ENCODE measurements around the gene LGALS12.
"Not testable (repeated sequence)": the region's sequence is repeated elsewhere in the genome, so short reads cannot be mapped to it uniquely, and the experiment has no call there.

LGALS12 gene

DNA sequence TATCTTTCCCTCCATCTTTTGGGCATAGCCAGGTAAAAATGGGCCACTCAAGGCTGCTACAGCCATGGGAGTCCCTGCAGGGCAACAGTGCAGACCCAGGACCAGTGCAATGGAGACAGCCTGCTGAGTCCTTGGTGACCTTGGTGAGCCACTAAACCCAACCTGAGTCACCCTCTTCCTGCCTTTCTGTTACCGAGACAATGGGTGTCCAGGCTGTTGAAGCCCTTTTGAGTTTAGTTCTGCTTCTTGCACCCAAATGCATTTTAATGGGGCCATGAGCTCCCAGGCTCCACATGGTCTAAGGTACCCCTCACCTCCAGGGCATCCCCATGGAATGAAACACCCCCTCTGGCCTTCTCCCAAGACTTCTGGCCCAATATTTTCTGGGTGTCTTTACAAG is 29.9 kb downstream of the LGALS12 start:
- no peak for DNase-seq

DNA sequence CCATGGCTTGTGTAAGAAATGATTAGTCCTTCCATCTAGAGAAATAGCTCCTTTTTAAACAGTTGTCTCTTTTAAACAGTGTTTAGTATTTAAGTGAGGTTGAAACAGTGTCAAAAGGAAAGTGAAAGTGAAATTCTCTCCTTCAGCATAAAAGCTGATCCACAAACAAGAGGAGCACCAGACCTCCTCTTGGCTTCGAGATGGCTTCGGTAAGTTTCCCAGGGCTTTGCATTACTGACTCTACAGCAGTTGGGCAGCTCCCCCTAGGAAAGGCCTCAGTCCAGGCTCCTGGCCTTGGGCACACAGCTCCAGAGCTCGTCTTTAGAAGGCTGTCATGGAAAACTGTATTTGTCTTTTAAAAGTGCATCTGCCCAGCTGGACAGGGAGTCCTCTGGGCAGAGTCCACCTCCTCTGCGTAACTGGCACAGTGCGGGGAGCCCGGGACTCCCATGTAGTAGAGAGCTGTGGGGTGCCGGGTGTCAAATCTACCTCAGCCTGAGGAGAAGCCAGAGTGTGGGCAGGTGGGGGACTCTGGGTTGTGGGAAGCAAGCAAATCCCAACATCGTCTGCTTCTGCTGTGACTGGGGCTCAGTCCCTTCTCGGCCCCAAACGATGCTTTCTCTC is 30.9 kb downstream of the LGALS12 start, which contains the start of gene PLAAT4:
TSS of gene PLAAT4 (plus strand) at position 140 of the 624 bp plus-strand sequence. CDS start at position 201, 61 bp downstream.
- no peak for DNase-seq

DNA sequence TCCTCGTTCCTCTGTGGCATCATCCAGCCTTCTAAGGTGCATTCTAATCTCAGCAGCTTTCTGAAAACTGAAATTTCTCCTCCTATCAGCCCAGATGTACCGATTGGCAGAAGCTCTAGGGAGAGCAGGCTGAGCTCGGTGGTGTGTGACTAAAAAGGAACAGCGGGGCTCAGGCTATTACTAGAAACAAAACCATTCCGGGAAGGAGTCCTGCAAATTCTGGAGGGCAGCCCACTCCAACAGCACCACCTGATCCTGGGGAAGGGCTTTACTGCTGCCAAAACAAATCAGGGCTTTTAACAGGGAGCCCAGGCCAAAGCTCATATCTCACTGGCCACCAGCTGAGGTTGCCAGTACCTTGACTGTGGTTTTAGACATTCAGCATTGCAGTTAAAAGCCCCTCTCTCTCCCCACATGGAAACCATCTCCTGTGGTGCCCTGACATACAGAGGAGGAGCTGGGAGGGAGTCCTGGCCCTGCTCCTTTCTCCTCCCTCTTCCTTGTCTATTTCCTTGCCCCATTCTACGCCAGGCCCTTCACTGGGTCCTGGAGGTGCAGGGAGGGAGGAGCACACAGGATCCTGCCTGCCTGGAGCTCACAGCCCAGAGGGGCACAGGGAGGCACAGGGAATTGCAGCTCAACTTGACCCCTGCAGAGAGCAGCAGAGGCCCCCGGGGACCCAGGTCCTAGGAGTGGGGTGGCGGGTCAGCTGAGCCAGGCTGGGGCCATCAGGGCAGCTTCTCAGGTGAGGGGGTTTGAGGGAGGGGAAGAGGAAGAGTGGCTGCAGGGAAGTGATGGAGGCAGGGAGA is 31.6 kb downstream of the LGALS12 start:
- DNase-seq, result no peak

DNA sequence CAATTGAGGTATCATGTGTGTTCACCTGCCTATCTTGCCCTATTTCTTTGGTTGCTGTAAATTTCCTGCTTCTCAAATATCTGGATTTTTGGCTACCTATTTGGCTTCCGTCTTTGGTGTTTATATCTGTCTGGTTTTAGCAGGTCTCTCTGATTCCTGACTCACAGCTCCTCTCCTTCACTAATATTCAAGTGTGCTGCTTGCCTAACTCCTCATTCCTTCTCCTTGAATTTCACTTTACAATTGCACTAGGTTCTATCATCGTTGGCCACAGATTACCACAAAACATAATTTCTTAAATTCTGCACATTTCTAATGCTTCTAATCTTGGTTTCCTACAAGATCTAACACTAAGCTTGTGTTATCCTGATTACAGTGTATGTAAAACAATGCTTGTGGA is 36.6 kb downstream of the LGALS12 start:
- DNase-seq, result not testable (repeated sequence)

DNA sequence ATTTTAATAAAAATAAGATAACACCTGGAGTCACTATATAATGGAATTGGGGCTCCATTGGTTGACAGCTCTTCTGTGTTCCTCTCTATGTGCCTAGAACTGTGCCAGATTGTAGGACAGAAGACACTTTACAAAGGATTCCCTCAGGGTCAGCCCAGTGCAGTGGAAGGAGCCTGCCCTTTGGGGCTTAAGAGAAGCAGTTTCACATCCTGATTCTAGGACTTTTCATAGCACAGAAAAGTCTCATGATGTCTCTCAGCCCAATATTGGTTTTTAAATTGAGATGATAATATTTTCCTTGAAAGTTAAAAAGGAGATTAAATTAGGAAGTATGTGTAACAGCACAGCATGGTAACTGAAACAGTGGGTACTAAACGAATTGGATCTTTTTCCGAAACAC is 37.8 kb downstream of the LGALS12 start:
- DNase-seq, result no peak

DNA sequence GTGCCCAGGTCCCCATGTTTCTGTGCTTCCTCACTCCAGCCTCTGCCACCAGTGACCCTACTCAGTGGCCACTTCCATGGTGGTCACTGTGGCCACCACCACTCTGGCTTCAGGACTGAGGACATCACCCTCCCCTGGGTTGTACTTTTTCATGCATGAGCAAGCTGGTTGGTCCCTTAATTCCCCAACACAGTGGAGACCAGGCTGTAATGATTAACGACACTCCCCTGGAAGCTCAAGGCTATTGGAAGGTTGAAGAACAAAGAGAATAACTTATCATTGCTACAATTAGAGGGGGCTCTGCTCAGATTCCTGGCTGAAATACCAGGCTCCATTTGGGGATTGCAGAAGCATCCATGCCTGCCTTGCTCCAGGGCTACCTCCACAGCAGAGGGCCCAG is 41.2 kb downstream of the LGALS12 start:
- no peak for DNase-seq

DNA sequence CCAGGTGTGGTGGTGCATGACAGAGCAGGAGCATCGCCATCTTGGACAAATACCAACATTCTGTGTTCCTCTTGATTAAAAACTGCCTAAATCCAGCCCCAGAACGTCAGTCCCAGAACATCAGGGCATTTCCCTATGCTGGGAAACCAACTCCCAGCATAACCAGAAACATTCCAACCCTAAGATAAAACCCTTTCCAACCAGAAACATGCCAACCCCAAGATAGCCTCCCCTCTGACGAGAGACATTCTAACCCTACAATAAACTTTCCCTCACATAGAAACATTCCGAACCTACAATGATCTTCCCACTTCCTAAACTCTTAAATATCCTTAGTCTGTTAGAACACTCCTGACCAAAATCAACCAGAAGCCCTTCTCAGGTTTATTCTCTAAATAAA is 42.3 kb downstream of the LGALS12 start:
- no peak for DNase-seq

DNA sequence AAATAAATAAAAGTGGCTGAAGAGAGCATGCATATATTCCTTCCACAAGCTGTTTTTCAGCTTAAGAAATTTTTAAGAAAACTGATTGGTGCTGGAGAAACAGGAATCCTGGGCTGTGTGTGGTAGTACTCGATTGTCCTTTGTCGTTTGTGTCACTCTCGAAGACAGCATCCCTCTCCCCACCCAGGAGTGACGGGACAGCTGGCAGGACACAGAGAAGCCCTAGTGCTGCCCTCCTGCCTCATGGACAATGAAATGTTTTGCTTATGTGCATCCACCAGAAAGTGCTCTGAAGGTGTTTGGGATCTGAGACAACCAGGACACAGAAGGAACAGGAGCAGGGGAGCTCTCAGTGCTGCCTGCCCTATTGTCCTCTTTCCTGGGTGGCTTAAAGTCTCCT is 43.5 kb downstream of the LGALS12 start:
- DNase-seq, result no peak

DNA sequence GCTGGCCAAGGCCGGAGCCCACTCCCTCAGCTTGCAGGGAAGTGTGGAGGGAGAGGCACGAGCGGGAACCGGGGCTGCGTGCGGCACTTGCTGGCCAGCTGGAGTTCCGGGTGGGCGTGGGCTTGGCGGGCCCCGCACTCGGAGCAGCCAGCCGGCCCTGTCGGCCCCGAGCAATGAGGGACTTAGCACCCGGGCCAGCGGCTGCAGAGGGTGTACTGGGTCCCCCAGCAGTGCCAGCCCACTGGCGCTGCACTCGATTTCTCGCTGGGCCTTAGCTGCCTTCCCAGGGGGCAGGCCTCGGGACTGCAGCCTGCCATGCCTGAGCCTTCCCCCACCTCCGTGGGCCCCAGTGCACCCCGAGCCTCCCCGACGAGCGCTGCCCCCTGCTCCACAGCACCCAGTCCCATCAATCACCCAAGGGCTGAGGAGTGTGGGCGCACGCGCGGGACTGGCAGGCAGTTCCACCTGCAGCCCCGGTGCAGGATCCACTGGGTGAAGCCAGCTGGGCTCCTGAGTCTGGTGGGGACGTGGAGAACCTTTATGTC is 44.3 kb downstream of the LGALS12 start:
- not testable (repeated sequence) for DNase-seq

DNA sequence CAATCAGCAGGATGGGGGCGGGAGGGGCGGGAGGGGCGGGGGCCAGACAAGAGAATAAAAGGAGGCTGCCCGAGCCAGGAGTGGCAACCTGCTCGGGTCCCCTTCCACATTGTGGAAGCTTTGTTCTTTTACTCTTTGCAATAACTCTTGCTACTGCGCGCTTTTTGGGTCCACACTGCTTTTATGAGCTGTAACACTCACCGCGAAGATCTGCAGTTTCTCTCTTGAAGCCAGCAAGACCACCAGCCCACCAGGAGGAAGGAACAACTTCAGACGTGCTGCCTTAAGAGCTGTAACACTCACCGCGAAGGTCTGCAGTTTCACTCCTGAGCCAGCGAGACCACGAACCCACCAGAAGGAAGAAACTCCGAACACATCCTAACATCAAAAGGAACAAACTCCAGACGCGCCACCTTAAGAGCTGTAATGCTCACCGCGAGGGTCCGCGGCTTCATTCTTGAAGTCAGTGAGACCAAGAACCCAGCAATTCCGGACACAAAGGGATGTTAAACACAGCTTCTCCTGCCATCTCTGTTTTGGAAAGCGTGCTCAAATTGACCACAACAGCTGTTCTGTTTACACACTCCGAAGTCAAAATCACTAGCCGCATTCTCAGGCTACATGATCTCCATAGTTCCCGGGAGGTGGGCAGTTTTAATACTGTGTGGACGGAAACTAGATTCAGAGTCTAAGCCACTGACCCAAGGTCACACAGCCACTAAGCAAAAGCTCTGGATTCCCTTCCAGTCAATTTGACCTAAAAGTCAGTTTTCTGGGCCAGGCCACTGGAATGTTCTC is 45.4 kb downstream of the LGALS12 start:
- no peak for DNase-seq

DNA sequence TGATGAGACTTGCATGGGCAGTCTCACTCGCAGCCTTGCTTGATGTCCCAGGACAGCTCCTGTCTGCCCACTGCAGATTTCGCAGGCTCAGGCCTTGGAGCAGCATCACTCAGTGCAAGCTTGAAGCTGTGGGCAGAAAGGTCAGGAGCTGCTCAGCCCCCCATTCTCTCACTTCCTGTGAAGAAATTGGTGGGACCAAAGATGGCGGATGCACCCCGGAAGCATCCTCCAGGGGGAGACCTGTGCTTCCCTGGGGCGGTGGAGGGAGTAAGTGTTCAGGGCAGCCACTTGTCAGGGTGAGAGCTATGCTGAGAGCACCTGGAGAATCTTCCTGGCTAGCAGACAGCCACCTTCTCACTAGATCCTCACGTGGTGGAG is 46.0 kb downstream of the LGALS12 start:
- DNase-seq, result no peak

DNA sequence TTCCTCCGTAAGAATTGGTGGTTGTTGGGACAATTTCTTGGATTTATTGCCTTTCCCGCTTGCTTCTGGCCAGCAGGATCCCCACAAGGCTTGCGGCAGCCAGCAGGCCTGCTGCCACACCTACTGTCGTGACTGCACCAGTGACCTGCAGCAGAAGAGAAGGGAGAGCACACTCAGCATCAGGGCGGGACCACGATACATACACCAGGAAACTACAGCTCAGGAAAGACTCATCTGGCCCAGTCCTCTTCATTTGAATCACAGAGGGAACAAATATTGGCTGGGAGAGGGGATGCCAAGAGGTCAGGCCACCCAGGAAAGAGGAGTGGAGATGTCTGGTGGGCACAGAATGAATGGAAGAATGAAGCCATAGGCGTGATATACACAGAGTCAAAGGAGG is 47.0 kb downstream of the LGALS12 start:
- no peak for DNase-seq

DNA sequence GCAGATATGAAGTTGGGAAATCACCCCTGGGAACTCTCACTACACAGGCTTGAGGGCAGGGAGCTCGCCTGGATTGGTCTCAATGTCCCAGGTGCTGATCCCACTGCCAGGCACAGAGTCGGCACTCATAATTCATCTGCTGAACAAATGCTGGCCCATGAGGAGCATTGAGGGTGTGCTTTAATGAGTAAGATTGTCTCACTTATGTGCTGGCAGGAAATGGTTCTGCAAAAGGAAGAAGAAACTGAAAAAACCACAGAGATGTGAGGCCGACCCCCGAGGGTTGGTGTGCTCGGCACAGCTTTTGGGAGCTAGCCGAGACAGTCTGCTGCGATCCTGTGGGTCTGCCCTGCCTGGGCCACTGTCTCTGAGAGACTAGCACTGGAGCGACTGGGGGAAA is 47.9 kb downstream of the LGALS12 start:
- no peak for DNase-seq

DNA sequence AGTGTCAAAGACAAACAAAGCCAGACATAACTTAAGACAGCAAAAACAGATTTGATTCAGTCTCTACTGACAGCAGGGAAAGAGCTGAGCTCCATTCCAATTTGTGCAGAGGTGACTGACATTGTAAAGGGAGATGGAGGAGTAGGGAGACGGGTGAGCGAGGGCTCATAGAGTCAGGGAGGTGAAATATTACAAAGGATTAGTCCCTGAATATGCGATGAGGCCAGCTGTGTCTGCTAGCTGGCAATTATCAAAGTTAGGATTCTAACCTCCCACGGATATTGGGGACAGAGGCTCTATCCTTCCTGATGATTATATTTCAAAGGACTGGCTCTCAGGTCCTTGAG is 49.0 kb downstream of the LGALS12 start:
- no peak for DNase-seq

DNA sequence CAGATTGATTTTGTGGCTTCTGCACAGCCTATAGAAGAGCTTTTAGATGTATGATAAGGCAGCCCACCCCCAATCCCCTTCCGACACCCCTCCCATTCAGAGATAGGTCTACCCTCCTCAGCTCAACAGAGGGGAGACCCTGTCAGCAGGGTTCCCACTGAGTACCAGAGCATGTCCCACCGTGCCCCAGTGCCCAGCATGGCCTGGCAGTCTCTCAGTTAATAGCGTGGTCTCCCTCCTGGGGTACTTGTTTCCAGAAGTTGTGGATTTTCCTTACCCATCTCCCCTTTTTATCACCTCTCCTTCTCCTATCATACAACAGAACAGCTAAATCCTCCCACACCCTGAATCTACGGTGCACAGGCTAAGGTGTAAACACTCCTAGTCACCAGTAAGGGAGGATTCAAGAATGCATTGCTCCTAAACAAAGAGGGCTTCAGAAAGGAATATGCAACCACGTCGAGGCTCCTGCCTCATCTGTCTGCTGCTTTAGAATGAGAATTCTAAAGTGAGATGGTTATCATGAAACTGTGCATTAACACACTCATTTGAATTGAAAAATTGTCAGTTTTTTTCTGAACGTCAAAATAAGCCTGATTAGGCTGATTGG is 50.6 kb downstream of the LGALS12 start:
- no peak for DNase-seq

DNA sequence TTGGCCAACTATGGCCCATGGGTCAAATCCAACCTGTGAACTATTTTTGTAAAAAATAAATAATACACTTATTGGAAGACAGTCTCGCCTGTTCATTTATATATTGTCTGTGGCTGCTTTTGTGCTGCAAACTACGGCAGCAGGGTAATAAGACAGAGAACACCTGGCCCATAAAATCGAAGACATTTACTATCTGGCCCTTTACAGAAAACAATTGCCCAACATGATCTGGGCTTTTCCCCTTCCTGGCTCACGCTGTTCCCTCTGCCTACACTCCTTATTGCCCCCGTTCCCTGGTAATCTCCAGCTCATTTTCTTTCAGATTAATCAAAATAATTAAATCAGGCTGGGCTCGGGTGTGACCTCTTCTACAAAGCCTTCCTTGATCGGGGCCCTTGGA is 51.7 kb downstream of the LGALS12 start:
- no peak for DNase-seq

DNA sequence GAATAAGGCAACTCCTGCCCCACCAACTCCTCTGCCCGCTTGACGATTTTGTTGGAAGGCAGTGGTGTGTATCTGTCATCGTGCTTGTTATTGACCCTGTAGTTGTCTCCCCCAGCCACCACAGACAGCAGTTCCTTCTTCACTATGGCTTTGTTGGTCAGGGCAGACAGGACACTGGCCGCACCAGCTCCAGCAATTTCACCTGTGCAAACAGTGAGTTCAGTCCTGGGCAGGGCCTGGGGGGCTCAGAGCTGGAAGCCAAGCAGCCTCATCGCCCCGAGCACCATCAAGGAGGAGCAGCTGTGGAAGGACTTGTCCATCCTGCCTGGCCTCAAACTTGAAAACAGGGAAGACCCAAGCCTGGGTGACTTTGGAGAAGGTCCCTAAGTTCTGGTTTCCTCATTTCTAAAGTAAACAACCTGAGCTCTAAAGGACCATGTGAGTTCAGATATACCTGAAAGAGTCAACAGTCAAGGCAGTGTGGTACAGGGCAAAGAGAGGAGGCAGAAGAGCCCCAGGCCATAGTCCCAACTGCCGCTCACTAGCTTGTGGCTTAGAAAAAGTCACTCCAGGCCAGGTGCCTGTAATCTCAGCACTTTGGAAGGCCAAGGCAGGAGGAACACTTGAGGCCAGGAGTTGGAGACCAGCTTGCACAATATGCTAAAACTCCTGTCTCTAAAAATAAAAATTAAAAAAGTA is 52.7 kb downstream of the LGALS12 start:
- no peak for DNase-seq

DNA sequence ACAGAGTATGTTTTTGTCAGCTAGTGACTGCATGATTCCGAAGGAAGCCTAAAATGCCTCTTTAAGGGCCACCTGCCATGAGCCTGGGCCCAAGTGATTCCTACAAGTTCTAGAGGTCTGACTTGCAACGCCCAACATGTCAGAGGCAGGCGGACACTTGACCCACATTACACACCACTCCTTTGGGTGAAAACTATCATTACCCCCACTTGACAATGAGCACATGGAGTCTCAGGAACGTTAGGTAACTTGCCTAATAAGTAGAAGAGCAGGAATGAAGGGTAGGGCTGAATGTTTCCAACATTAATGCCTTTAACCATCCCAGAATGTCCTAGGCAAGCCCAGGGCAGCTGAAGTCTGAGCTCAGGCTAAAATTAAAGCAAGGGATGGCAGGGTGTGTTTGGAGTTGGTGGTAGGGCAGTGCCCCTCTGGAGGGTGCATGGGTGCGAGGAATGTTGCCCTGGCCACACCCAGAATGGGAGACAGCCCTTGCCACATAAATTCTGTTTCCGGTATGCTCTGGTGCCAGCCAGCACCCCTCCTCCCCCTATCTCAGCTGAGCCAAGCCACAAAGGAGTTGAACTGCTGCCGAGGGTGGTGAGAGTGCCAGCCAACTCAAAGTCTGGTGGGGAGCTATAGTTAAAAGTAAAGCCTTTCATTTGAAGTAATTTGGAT is 54.8 kb downstream of the LGALS12 start:
- DNase-seq, result no peak

DNA sequence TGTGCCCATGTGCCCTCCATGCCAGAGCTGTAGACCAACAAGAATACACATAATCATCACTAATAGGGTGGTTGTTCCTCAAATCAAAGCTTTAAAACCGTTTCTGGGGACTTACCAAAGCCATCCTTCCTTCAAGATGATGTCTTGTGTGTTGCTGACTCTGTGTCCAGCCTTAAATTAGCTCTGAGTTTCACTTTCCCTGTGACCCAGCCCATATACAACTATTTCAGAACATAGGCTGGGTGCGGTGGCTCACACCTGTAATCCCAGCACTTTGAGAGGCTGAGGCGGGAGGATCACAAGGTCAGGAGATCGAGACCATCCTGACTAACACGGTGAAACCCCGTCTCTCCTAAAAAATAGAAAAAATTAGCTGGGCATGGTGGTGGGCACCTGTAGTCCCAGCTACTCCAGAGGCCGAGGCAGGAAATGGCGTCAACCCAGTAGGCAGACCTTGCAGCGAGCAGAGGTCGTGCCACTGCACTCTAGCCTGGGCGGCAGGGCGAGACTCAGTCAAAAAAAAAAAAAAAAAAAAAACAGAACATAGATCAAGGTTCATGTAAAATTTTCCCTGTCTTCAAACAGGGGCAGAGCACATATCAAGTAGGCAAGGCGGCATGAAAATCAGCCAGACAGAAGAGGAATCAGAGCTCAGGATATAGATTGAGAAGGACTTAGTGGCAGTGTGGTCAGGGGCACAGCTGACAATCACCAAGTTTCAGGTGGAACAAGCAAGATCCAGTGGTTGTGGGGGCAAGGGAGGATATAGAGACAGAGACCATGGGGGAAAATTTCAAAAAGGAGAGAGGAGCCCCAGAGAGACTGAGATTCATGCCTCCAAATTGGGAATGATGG is 57.5 kb downstream of the LGALS12 start, which contains the start of gene PLAAT2:
TSS of gene PLAAT2 (minus strand) at position 179 of the 855 bp plus-strand sequence. CDS start at position 124, 55 bp downstream.
- DNase-seq, result no peak

DNA sequence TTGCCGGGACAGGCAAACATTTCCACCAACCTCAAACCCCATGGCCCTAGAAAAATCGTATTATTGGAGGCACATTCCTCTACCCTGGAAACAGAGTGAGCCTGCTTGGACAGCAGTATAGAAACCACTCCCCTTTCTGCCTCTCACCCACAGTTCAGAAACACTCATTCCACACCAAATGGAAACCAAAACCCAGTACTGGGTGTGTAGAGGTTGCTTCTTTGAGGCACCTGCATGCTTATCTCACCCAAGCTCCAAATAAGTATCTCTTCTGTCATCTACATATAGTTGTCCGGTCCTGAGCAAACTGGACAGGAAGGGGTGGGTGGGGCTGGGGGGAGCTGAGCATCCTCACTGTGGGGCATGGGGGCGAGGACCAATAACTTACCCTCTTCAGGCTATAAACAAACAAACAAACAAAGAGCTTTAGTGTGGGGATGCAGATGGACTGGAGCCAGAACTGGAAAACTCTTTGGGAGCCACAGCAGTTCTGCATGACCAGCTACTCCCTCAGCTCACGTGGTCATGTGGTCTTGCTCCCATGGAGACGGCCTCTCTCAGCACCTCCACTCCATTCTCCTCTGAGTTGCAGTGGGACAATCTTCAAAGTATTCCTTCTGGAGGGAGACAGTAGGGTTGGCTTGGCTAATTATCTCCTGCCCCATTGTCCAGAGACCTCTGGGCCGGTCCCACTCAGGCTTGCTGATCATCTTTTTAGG is 58.3 kb downstream of the LGALS12 start:
- DNase-seq, result no peak

Measured in SW 1271 (cell line).